NCI-H2227 treated with DMSO at 0.1 percent for 48 hours (cell line): ENCODE data around the gene ALDH3A2.

ENCODE experiments used
- DNase-seq: peaks from one replicate; lab custom pipeline; 2025; lab: John Stamatoyannopoulos, UW

Gene ALDH3A2

DNA sequence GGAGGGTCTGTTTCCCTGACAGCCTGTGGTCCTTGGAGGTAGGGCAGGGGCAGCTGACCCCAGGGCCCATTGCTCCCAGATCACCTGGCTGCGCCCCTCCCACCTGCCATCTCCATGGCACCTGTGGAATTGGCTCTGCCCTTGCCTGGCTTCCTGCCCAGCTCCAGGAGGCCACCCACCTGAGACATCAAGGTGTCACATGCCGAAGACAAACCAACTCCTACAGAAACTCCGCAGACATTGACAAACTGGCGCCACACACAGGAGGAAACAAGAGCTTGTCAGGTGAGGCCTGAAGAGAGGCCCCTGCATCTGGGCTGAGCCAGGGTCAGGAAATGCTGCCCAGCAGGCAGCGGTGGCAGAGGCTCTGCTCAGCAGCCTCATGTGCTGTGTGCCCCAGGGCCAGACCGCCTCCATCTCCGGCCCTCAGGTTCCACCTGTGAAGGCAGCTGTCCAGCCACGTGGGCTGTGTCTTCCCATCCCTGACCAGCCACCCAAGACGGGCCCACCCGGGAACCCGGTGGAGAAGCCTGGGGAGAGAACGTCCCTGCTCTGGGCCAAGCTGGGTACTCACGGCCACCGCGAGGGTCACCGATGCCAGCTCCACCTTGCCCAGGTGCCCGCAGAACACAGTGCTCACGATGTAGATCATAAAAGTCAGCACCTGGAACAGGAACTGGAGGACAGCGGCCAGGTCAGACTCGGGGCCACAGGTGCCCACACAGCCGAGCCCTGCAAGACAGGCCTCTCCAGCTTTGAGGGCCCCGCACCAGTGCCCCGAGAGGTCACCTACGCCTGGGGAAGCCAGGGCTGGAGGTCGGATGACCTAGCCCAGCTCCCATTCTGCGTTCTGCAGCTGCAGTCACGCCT, 66.2 kb downstream of the ALDH3A2 start:
- no peak for DNase-seq

DNA sequence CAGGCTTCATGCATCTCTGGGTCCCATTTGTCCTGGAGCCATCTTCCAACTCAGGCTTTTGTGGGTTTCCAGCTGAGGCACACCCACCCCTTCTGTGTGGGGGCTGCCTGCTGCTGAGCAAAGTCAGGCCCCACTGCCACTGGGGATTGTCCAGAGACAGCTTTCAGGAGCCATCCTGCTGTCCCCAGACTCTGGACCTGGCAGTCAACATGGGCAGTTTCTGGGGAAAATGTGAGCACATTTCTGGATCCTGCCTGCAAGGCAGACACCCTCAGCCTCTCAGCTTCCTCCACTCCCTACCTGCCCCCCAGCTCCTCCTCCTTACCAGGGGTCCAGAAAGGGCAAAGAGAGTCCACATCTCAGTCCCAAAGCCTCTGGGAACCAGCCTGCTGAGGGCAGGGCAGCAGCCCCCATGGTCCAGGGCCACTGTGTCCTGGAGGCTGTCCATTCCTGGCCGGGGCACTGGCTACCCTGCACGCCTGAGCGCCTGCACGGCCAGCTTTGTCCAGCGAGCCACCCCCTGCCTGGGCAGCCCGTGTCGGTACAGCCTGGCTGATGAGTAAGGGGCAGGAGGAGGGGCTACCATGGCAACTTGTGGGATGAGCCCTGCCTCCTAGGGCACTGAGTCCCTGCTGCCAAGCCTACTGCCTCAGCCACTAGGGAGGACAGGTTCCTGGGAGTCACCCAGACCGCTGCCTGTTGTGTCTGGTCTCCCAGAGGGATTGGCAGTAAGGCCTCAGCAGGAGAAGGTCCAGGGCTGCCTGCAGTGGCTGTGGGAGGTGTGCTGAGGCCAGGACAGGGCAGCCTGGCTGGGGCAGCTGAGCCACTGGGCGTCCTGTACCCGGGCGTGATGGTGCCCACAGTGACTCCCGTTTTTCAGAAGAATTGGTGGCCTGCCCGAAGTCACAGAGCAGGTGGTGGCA, 67.8 kb downstream of the ALDH3A2 start, which contains the start of gene SLC47A2:
Gene SLC47A2, minus strand, starts transcription at position 477 of the 923 bp plus-strand sequence. Its CDS starts 29 bp downstream, at position 448.
- DNase-seq: no peak

DNA sequence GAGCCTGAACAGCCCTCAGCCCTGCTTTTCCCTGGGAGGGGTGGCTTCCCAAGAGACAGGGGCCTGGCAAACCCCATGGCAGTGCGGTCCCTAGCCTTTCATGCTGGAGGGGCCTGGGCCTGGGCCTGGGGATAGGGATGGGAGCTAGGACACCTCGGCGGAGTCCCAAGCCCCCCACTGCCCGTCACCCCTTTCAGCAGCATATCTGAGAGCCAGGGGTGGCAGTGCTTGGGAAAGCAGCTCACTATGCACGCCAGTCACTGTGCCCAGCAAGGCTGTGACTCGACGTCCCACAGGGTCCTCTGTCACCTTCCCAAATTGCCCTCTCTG, 68.4 kb downstream of the ALDH3A2 start:
- DNase-seq: no peak

DNA sequence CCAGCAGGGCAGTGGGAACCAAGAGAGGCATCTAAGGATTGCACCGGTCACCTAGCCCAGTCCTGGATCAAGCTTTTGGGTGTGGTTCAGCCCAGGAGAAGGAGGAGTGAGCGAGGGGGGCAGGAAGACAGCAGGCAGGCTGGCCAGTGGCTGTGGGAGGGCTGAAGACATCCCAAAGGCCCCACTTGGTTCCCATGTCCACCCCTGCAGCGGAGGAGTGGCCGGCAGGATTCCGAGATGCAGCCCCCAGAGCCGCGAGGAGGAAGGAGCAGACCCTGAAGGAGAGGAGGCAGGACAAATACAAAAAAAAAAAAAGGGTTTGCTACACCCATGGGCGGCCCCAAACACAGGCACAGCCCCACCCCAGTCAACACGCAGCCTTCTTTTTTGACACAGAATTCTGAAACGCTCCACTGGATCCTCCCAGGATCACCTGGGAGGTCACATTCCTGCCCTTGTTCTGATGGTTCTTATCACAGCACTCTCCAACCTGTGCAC, 68.9 kb downstream of the ALDH3A2 start:
- no peak for DNase-seq

DNA sequence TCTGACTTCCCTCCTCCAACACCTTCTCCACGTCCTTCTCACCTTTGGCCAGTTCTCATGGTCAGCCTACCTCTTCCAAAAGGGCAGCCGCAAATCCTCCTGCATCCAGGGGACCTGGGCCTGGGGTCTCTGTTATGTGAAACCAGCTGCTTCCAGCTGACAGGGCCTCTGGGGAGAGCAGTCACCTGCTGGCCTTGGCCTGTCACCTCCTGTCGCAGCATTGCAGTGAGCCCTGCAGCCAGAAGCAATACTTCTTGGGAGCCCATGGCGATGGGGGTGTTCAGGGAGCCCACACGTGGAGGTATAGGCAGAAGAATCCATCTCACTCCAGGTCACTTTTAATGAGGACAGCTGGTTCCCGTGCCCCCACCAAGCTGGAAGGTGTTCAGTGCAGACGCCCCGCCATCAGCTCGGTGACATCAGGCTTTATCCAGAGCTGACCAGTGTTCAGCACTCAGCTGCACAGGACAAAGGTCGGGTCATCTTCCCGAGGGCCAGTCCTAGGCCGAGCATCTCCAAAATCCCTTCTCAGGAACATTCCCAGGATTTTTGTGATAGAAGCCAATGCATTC, 69.6 kb downstream of the ALDH3A2 start:
- DNase-seq: no peak

DNA sequence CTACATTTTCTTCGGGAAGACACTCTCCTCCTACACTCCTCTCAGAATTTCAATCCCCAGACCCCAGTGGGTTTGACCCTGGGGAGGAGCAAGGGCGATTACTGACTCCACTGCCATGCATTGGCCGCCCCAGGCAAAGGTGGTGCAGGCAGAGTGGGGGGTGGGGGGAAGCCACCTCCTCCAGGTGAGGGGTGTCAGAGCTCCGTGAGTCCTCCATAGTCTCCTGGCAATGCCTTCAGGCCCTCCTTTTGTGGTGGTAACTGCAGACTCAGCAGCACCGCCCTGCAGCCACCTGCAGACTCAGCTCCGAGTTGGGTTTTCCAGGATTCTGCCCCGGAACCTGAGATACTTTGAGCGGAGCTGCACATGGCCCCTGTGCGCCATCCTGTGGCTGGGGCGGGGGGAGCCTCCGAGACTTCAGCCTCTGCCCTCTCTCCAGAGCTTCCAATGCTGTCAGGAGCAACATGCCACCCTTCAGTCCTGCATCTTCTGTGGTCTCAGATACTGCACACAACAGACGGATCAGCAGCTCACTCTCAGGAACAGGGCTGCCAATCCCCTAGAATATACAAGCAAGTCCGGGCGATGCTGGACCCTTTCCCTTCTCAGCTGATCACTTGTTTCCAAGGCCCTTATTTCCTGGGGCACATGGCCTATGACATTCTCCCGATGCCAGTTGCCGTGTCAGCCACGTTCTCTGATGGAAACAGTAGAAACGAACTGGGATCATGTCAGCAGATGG, 70.2 kb downstream of the ALDH3A2 start:
- DNase-seq: no peak

DNA sequence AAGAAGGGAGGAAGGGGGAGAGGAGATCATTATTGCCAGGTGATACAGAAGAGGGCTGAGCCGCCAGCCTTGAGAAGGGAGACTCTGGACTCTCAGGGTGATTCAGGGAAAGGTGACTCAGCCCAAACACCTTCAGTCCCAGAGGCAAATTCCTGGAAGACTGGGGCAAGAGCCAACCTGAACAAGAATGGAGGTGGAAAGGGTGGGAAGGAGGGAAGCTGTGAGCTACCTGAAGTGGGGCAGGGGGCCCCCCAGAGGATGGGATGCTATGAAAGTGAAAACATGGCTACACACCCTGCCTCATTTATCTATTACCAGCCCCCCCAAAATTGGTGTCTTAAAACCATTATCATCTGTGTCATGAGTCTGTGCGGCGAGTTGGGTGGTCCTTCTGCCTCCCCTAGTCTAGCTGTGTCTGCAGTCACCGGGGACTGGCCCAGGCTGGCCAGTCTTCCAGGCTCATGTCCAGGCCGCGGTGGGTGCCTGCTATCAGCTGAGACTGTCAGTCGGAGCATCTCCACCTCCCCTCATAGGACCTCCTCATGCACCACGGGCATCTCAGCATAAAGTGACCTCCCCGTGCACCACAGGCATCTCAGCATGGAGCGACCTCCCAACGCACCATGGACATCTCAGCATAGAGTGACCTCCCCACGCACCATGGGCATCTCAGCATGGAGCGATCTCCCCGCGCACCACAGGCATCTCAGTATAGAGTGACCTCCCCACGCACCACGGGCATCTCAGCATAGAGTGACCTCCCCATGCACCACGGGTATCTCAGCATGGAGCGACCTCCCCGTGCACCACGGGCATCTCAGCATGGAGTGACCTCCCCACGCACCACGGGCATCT, 71.0 kb downstream of the ALDH3A2 start:
- no peak for DNase-seq

DNA sequence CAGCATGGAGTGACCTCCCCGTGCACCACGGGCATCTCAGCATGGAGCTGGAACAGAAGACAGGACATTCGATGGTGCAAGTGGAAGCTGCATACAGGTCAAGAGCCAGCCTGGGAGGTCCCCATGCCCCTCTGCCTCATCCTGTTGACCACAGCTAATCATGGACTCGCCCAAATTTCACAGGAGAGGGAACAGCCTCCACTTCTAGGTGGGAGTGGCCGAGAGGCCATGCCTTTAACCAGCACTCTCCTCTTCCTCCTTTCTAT, 71.6 kb downstream of the ALDH3A2 start:
- DNase-seq: no peak

DNA sequence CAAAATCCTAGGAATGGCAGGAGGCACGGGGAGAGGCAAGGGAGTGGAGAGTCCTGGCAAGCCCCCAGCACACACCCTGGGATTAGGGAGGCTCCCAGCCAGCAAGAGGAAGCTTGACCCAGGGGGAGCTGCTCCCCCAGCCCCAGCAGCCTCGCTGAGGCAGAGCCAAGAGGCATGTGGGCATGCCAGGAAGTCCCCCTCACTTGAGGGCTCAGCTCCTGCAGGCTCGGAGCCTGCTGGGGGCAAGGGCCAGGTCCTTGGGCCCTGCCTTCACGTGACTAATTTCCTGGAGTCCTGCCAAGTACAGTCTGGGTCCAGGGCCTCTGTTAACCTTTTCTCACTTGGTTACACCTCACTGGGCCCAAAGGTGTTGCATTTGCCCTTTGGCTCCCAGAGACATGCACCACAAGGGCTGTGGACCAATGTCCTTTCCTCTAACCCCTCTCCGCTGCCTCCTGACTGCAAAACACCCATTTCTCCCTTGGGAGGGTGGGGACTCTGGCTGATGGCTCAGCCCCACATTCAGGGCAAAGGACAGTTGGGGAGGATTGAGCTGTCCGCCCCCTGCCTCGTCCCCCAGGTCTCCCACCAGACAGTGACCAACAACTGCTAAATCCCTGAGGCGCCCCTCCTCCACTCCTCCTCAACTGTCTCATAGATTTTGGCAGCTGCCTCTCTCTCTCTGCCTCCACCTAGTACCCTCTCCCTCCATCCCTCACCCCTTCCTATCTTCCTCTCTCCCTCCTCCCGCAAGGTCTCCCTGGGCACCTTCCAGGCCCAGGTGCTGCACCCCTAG, 72.3 kb downstream of the ALDH3A2 start:
- DNase-seq: no peak

DNA sequence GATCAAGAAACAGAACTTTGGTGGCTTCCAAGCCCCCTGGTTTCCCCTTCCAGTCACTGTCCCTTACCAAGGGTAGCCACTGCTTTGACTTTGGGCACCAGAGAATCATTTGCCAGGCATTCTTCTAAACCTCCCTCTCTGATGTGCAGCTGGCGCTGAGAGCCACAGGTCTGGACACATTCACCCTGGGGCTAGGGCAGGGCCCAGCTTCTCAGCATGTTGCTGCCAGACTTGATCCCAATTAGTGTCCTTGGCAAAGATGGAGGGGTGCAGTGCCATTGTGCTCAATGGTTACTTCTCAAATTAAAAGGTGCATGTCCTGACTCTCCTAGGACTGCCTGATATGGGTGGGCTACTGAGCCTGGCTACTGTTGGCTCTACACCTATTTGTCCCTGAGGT, 75.4 kb downstream of the ALDH3A2 start:
- no peak for DNase-seq

DNA sequence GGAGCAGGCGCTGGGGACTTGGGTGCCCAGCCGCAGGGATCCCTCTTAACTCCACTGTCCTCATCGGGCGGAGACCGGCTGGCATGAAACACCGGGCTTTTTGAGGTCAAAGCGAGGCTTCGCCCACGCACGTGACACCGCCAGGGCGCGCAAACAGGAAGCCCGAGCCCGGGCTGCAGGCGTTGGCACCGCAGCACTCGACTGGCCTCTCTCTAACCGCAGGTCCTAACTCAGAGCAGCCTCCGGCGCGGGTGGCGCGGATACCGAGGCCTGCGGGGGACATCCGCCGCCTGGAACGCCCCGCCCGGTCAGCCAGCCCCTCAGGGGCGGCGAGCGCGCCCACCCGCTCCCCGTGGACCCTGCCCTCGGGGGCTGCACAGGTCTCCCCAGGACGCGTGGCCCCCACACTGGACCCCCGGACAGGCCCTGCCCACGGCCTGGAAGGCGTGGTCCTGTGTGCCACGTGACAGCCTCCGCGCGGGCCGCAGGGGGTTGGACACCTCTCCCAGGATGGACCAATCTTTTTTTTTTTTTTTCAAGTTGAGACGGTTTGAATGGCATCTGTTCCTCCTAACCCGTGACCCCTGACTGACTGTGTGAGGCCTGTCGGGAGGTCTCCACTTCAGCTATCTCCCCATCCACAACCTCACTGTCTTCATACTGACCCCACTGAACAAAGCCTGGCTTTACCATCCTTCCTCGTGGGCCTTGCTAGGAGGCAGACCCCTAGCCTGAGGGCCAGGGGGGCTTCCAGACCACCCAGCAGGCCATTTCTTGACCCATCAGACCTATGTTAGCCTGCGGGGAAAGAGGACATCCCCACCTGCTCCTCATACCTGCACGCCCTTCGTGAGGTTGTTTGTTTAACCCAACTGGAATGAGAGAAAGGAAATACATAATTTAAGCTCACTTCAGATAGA, 76.2 kb downstream of the ALDH3A2 start:
- DNase-seq: no peak

DNA sequence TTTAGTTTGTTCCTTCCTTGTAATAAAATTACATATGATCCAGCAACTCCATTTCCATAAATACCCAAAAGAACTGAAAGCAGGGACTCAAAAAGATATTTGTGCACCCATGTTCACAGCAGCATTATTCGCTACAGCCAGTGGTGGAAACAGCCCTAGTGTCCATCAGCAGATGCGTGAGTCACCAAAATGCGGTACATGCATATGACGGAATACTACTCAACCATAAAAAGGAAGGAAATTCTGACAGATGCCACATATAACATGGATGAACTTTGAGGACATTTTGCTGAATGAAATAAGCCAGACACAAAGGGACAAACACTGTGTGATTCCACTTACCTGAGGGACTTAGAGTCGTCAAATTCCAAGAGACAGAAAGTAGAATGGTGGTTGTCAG, 76.9 kb downstream of the ALDH3A2 start:
- DNase-seq: no peak

DNA sequence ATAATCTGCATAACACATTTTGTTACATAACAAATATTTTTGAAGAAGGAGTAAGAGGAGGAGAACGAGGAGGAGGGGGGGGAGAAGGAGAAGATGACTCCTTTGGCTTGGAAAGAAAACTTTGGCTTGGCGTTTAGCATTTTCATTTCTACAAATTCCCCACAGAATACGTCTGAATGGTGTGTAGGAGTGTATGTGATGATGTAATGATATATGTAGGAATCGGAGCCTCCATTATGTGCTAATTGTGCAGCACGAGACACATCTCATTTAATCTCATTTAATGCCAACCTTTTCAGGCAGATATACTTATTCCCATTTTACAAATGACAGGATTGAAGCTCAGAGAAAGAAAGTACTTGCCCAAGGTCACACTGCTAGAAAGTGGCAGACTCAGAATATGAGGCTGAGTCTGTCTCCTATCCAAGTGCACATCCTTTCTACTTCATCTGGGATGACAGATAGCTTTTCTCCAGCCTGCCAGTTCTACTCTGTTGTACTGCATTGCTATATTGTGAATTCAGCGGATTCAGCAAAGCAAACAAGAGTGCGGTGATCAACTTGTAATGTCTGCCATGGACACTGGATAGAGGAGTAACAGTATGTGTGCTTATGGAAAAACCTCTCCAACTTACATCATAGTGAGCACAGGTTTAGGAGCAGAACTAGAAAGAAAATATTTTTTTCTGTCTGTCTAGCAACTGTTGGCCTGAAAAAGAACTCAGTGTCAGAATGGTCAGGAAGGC, 78.3 kb downstream of the ALDH3A2 start:
- DNase-seq: no peak
